ENCODE measurements around the gene DEDD2. TPM values are rescaled to one million over a fixed set of nuclear protein-coding genes. Genes with fewer than 3 reads are reported as not detected.
A peak's percentile ranks its signal among the peaks of the same experiment; 100 is the strongest.

The DEDD2 gene
- total RNA-seq, 1 donor from 2014 or later = 26.1 TPM

GRCh38 chr19:42176990-42177685 lies 40.3 kb downstream of the DEDD2 start:
- POLR2A ChIA-PET = interaction anchor here (0.5 to 2.6 kb wide), 13 partner anchors 22 to 1487 kb away, joined by 3 to 18 read pairs (median 5); partner anchors contain the start of genes GSK3A, NUMBL and POU2F2
- no peaks in the 10 kb centered on the region for H3K9me3 Mint-ChIP-seq
- CTCF ChIA-PET = interaction anchor here (0.5 to 2.1 kb wide), 8 partner anchors 10 to 120 kb away, joined by 3 to 7 read pairs (median 4); partner anchors contain the start of gene POU2F2
- ATAC-seq (ENCODE audit: low read depth) (peak; percentile 91), DNase-seq (peak; percentile 71)
- peaks cover 15% of the 10 kb centered on the region for H3K4me1 Mint-ChIP-seq
- intact Hi-C loops (cut with micrococcal nuclease) = loop anchor here (1.0 to 5.0 kb wide), 5 partner anchors 22 to 69 kb away; partner anchors contain the start of genes DEDD2 and GSK3A
- H3K27ac Mint-ChIP-seq = no peak overlapping the region
- no peaks in the 10 kb centered on the region for H3K36me3 Mint-ChIP-seq (ENCODE audit: low read depth)
- H3K27me3 Mint-ChIP-seq = peaks cover 20% of the 10 kb centered on the region
- no peak for TF ChIP-seq CTCF (IDR thresholded peaks at IDR 0.05)
- H3K4me3 Mint-ChIP-seq = no peak overlapping the region

GRCh38 chr19:42176649-42176989 lies 40.9 kb downstream of the DEDD2 start:
- H3K27me3 Mint-ChIP-seq = peaks cover 20% of the 10 kb centered on the region
- intact Hi-C loops (cut with micrococcal nuclease) = loop anchor here (1.0 to 5.0 kb wide), 5 partner anchors 22 to 68 kb away; partner anchors contain the start of genes DEDD2 and GSK3A
- ChIA-PET CTCF (interaction anchor here (0.5 to 2.1 kb wide), 8 partner anchors 10 to 121 kb away, joined by 3 to 7 read pairs (median 4); partner anchors contain the start of gene POU2F2), POLR2A (interaction anchor here (0.5 to 2.6 kb wide), 12 partner anchors 22 to 90 kb away, joined by 3 to 18 read pairs (median 6); partner anchors contain the start of genes GSK3A and POU2F2)
- H3K4me1 Mint-ChIP-seq = peaks cover 10% of the 10 kb centered on the region
- H3K4me3 Mint-ChIP-seq = no peak overlapping the region
- TF ChIP-seq CTCF (IDR thresholded peaks at IDR 0.05) = no peak
- no peak overlapping the region for H3K27ac Mint-ChIP-seq
- peak; percentile 50 for ATAC-seq (ENCODE audit: low read depth)
- no peaks in the 10 kb centered on the region for H3K36me3 Mint-ChIP-seq (ENCODE audit: low read depth)
- H3K9me3 Mint-ChIP-seq = no peaks in the 10 kb centered on the region
- no peak for DNase-seq

- no peaks in the 10 kb centered on the region for H3K9me3 Mint-ChIP-seq
- intact Hi-C loops (cut with micrococcal nuclease) = loop anchor here (1.0 to 5.0 kb wide), 5 partner anchors 23 to 68 kb away; partner anchors contain the start of genes DEDD2 and GSK3A
- peaks cover 10% of the 10 kb centered on the region for H3K4me1 Mint-ChIP-seq
- no peaks in the 10 kb centered on the region for H3K36me3 Mint-ChIP-seq (ENCODE audit: low read depth)
- DNase-seq (no peak), ATAC-seq (ENCODE audit: low read depth) (peak; percentile 29)
- peaks cover 20% of the 10 kb centered on the region for H3K27me3 Mint-ChIP-seq
- ChIA-PET POLR2A (interaction anchor here (0.5 to 2.6 kb wide), 12 partner anchors 23 to 89 kb away, joined by 3 to 18 read pairs (median 6); partner anchors contain the start of genes GSK3A and POU2F2), CTCF (interaction anchor here (0.5 to 2.1 kb wide), 8 partner anchors 11 to 121 kb away, joined by 3 to 5 read pairs (median 4); partner anchors contain the start of gene POU2F2)
- H3K4me3 Mint-ChIP-seq = no peak overlapping the region
- TF ChIP-seq CTCF (IDR thresholded peaks at IDR 0.05) = no peak
- no peak overlapping the region for H3K27ac Mint-ChIP-seq
Observed at GRCh38 chr19:42175952-42176648, 41.4 kb downstream of the DEDD2 start.

GRCh38 chr19:42174958-42175734 lies 42.3 kb downstream of the DEDD2 start:
- intact Hi-C loops (cut with micrococcal nuclease) = loop anchor here (5.0 kb wide), 1 partner anchor 42 kb away; the partner anchor contains the start of gene DEDD2
- no peak for TF ChIP-seq CTCF (IDR thresholded peaks at IDR 0.05)
- Mint-ChIP-seq H3K4me1 (peaks cover 10% of the 10 kb centered on the region), H3K9me3 (no peaks in the 10 kb centered on the region), H3K27ac (no peak overlapping the region), H3K4me3 (peak overlapping the region; percentile 33), H3K27me3 (peaks cover 15% of the 10 kb centered on the region), H3K36me3 (ENCODE audit: low read depth) (no peaks in the 10 kb centered on the region)
- ATAC-seq (ENCODE audit: low read depth) (no peak), DNase-seq (no peak)
- CTCF ChIA-PET = interaction anchor here (0.6 to 2.1 kb wide), 4 partner anchors 35 to 122 kb away, joined by 3 to 5 read pairs (median 4); no protein-coding TSS in a partner anchor
- POLR2A ChIA-PET = interaction anchor here (0.5 to 2.6 kb wide), 4 partner anchors 39 to 44 kb away, joined by 4 to 18 read pairs (median 10); partner anchors contain the start of gene POU2F2

All from activated B cell treated with CpG ODN at 0.5 μM for 24 hours (primary cell).